HepG2 (cell line): ENCODE data around the gene ZDHHC16. TPM values are rescaled to one million over a fixed set of nuclear protein-coding genes. Genes with fewer than 3 reads are reported as not detected.

Experiments
- CENPX ChIP-seq: sonication (generic); formaldehyde crosslinking; IDR thresholded peaks from 2 replicates; pipeline ENCODE4 v1.9.0; 2021; ENCODE audit warnings: mild to moderate bottlenecking, missing genetic modification reagents, moderate library complexity
- CSRNP1 ChIP-seq: sonication (generic); formaldehyde crosslinking; IDR thresholded peaks from 2 replicates; pipeline ENCODE4 v1.8.1; 2023; ENCODE audit warnings: mild to moderate bottlenecking, missing genetic modification reagents
- ELF1 ChIP-seq: sonication (generic); formaldehyde crosslinking; IDR thresholded peaks from 2 replicates; pipeline ENCODE4 v1.4.0; 2020; ENCODE audit warnings: missing genetic modification reagents
- HNRNPL ChIP-seq: fragments of 200-400 bp; formaldehyde crosslinking; IDR thresholded peaks from 2 replicates; pipeline ENCODE4 v1.6.1; 2017; ENCODE audit warnings: mild to moderate bottlenecking, low read depth, low read length
- NR0B2 ChIP-seq: sonication (generic); formaldehyde crosslinking; IDR thresholded peaks from 2 replicates; pipeline ENCODE4 v1.4.0; 2020; ENCODE audit warnings: mild to moderate bottlenecking, missing genetic modification reagents
- NRL ChIP-seq: sonication (generic); formaldehyde crosslinking; IDR thresholded peaks from 2 replicates; pipeline ENCODE4 v1.5.0; 2020; ENCODE audit warnings: missing genetic modification reagents, mild to moderate bottlenecking, moderate library complexity, borderline replicate concordance
- RBM22 ChIP-seq: fragments of 200-400 bp; formaldehyde crosslinking; optimal IDR thresholded peaks from 2 replicates; pipeline ENCODE3; 2017; ENCODE audit warnings: mild to moderate bottlenecking, low read length, moderate library complexity
- RBM39 ChIP-seq: fragments of 200-400 bp; formaldehyde crosslinking; IDR thresholded peaks from one replicate; pipeline ENCODE4 v1.6.1; 2018; ENCODE audit warnings: antibody characterized with exemption, mild to moderate bottlenecking, low read depth, low read length; ENCODE audit not compliant: poor library complexity, severe bottlenecking
- SP2 ChIP-seq: sonication (generic); formaldehyde crosslinking; IDR thresholded peaks from 2 replicates; pipeline ENCODE4 v1.5.1; 2020; ENCODE audit warnings: mild to moderate bottlenecking, missing genetic modification reagents
- SP4 ChIP-seq: sonication (generic); formaldehyde crosslinking; IDR thresholded peaks from 2 replicates; pipeline ENCODE4 v1.8.1; 2023; ENCODE audit warnings: mild to moderate bottlenecking, missing genetic modification reagents
- ZBTB20 ChIP-seq: sonication (generic); formaldehyde crosslinking; IDR thresholded peaks from 2 replicates; pipeline ENCODE4 v1.8.1; 2023; ENCODE audit warnings: missing genetic modification reagents, low read depth, mild to moderate bottlenecking, borderline replicate concordance
- ZNF512B ChIP-seq: sonication (generic); formaldehyde crosslinking; IDR thresholded peaks from 2 replicates; pipeline ENCODE4 v1.5.1; 2020; ENCODE audit warnings: missing genetic modification reagents, mild to moderate bottlenecking, borderline replicate concordance
- ZSCAN9 ChIP-seq: IDR thresholded peaks from 2 replicates; pipeline ENCODE4 v1.6.1; 2016; ENCODE audit warnings: borderline replicate concordance
- polyA plus RNA-seq, 8 experiments: library from polyadenylated mRNA; depleted of rRNA in 3 of 8; stranded (reverse) in 7 of 8; unstranded in 1 of 8; fragments of >200 nt; fragmentation: Illumina TruSeq in 4 of 8; extraction: Trizol in 4 of 8; gene quantifications; 2 replicates each; pipeline versions ENCODE4 v1.2.1 to v1.2.3, GENCODE V29; 2011 to 2016; ENCODE audit warnings: low read depth in 4 of 8, missing spikeins in 1 of 8, mixed read lengths in 1 of 8; ENCODE audit not compliant: insufficient read depth in 1 of 8
- total RNA-seq, 5 experiments: library from RNA; depleted of rRNA; stranded (reverse); fragments of >200 nt; fragmentation: Illumina TruSeq; extraction: Trizol; gene quantifications; 2 replicates each; pipeline ENCODE4 v1.2.3, GENCODE V29; 2016; ENCODE audit warnings: low read depth in 1 of 5
- TF ChIP-seq, protein P1 (sequence below): sonication (generic); formaldehyde crosslinking; IDR thresholded peaks from 2 replicates; pipeline ENCODE4 v1.4.0; 2020; ENCODE audit warnings: missing genetic modification reagents, borderline replicate concordance
- TF ChIP-seq, protein P2 (sequence below), 2 experiments: sonication (generic) in 1 of 2; formaldehyde crosslinking in 1 of 2; IDR thresholded peaks; 2 replicates each; pipeline versions ENCODE4 v1.4.0 to v1.6.1; 2016 to 2020; ENCODE audit warnings: borderline replicate concordance in 1 of 2, low read depth in 1 of 2, mild to moderate bottlenecking in 1 of 2, missing genetic modification reagents in 1 of 2

Gene ZDHHC16
- total and polyA plus RNA-seq, 2 of the 13 experiments (the other 11 are each of a cell fraction or from before 2014, with no cell fraction given) = 40.8 to 41.8 TPM

DNA sequence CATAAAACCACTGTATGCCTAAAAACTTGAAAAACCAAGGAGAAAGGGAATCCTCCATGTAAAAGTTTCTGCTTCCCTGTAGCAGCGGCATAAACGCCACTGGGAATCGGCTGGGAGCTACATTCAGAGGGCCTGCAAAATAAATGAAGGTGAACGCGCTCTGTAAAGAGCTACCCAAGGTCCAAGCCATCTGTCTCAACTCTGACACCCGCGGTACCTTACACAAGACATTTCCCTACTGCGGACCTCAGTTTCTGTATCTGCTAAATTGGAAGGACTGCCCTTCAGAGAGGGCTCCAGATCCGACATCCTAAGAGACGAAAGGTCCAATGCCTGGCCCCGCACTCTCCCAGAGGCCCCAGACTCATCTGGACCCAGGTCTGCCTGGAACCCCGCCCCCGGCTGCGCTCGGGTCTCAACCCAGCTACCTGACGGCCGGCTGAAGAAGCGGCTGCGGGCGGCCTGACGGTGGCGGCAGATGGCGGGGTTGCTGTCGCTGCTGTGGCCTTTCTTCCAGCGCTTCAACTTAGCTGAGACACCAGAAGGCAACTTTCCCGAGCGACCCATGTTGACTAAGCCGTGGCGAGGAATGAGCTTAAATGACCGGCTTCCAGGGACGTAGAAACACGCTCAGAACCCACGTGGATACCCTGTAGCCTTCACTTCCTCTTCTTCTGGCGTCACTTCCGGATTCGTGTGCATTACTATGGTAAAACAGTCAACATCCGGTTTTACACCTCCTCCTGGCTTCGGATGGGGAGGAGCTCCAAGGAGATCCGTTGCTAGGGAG lies 45.1 kb upstream of the ZDHHC16 start, which contains the start of gene RRP12 (continued):
- TF ChIP-seq NRL (CRISPR knock-in tag) (0 out of 2 replicates have a peak, but pooled peaks have one; percentile 35), CSRNP1 (CRISPR knock-in tag) (peak; percentile 89), ELF1 (peak; percentile 89), ZNF512B (CRISPR knock-in tag) (no peak), NR0B2 (CRISPR knock-in tag) (peak; percentile 98; the same call in 1 of the 2 replicates), CENPX (CRISPR knock-in tag) (no peak), ZSCAN9 (CRISPR knock-in tag) (no peak), ZBTB20 (CRISPR knock-in tag) (no peak), RBM22 (no peak), SP2 (CRISPR knock-in tag) (0 out of 2 replicates have a peak, but pooled peaks have one; percentile 26), HNRNPL (no peak), SP4 (CRISPR knock-in tag) (0 out of 2 replicates have a peak, but pooled peaks have one; percentile 52), RBM39 (no peak)
- TF ChIP-seq, protein P1, sequence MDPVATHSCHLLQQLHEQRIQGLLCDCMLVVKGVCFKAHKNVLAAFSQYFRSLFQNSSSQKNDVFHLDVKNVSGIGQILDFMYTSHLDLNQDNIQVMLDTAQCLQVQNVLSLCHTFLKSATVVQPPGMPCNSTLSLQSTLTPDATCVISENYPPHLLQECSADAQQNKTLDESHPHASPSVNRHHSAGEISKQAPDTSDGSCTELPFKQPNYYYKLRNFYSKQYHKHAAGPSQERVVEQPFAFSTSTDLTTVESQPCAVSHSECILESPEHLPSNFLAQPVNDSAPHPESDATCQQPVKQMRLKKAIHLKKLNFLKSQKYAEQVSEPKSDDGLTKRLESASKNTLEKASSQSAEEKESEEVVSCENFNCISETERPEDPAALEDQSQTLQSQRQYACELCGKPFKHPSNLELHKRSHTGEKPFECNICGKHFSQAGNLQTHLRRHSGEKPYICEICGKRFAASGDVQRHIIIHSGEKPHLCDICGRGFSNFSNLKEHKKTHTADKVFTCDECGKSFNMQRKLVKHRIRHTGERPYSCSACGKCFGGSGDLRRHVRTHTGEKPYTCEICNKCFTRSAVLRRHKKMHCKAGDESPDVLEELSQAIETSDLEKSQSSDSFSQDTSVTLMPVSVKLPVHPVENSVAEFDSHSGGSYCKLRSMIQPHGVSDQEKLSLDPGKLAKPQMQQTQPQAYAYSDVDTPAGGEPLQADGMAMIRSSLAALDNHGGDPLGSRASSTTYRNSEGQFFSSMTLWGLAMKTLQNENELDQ (CRISPR knock-in tag) = no peak
- TF ChIP-seq, protein P2, sequence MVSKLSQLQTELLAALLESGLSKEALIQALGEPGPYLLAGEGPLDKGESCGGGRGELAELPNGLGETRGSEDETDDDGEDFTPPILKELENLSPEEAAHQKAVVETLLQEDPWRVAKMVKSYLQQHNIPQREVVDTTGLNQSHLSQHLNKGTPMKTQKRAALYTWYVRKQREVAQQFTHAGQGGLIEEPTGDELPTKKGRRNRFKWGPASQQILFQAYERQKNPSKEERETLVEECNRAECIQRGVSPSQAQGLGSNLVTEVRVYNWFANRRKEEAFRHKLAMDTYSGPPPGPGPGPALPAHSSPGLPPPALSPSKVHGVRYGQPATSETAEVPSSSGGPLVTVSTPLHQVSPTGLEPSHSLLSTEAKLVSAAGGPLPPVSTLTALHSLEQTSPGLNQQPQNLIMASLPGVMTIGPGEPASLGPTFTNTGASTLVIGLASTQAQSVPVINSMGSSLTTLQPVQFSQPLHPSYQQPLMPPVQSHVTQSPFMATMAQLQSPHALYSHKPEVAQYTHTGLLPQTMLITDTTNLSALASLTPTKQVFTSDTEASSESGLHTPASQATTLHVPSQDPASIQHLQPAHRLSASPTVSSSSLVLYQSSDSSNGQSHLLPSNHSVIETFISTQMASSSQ (IDR thresholded peaks at IDR 0.05; ENCODE audit: low read depth) = no peak
- TF ChIP-seq, protein P2 (CRISPR knock-in tag; IDR thresholded peaks at IDR 0.05; ENCODE audit: borderline replicate concordance) = peak; percentile 13; the same call in 1 of the 2 replicates
